Stimulated activated CD4-positive, alpha-beta T cell treated with anti-CD3 and anti-CD28 coated beads, Interleukin-4, amount 100 ng/mL, for 1 hour (primary cell): ENCODE results near the gene ICAM4.
"Not testable (repeated sequence)": the region's sequence is repeated elsewhere in the genome, so short reads cannot be mapped to it uniquely, and the experiment has no call there.

Source experiments
- DNase-seq: peaks from one replicate; pipeline ENCODE4 v3.0.0-alpha.2; 2020

The ICAM4 gene

GRCh38 chr19:10286803-10287737 lies at the start of gene ICAM4:
Gene ICAM4 (plus strand): TSS chr19:10286955. CDS start chr19:10287013, 58 bp downstream.
- peak; percentile 39 for DNase-seq

- DNase-seq = no peak
Observed at GRCh38 chr19:10237702-10238101, 49.1 kb upstream of the ICAM4 start.

- no peak for DNase-seq
Observed at GRCh38 chr19:10238172-10238783, 48.5 kb upstream of the ICAM4 start.

- DNase-seq = not testable (repeated sequence)
Observed at GRCh38 chr19:10241826-10242449, 44.8 kb upstream of the ICAM4 start.

- no peak for DNase-seq
Observed at GRCh38 chr19:10243606-10244005, 43.1 kb upstream of the ICAM4 start.

- no peak for DNase-seq
Observed at GRCh38 chr19:10245189-10245939, 41.4 kb upstream of the ICAM4 start.

- DNase-seq = no peak
Observed at GRCh38 chr19:10246511-10246910, 40.2 kb upstream of the ICAM4 start.

GRCh38 chr19:10251792-10252694 lies 34.7 kb upstream of the ICAM4 start, which contains the start of gene MRPL4:
Gene MRPL4 (plus strand): TSS chr19:10252214. CDS start chr19:10252254, 40 bp downstream.
- DNase-seq = peak; percentile 93

- no peak for DNase-seq
Observed at GRCh38 chr19:10252707-10253106, 34.0 kb upstream of the ICAM4 start.

GRCh38 chr19:10254244-10254643 lies 32.5 kb upstream of the ICAM4 start:
- no peak for DNase-seq

- no peak for DNase-seq
Observed at GRCh38 chr19:10255358-10255757, 31.4 kb upstream of the ICAM4 start.

GRCh38 chr19:10256551-10256950 lies 30.2 kb upstream of the ICAM4 start:
- no peak for DNase-seq

GRCh38 chr19:10256970-10257615 lies 29.7 kb upstream of the ICAM4 start:
- no peak for DNase-seq

GRCh38 chr19:10258080-10258710 lies 28.6 kb upstream of the ICAM4 start:
- DNase-seq = no peak

- DNase-seq = peak; percentile 92
Observed at GRCh38 chr19:10259162-10259905, 27.4 kb upstream of the ICAM4 start.

- peak; percentile 66 for DNase-seq
Observed at GRCh38 chr19:10260141-10260584, 26.6 kb upstream of the ICAM4 start.

- no peak for DNase-seq
Observed at GRCh38 chr19:10262771-10263170, 24.0 kb upstream of the ICAM4 start.

GRCh38 chr19:10266706-10267105 lies 20.0 kb upstream of the ICAM4 start:
- no peak for DNase-seq

GRCh38 chr19:10268071-10268470 lies 18.7 kb upstream of the ICAM4 start:
- DNase-seq = no peak
